ENCODE results near the gene ABCC3. TPM values are rescaled to one million over a fixed set of nuclear protein-coding genes. Genes with fewer than 3 reads are reported as not detected.

The ABCC3 gene
- total RNA-seq, 4 donors from 2014 or later = 19.6 to 93.7 (median 34.1) TPM

DNA sequence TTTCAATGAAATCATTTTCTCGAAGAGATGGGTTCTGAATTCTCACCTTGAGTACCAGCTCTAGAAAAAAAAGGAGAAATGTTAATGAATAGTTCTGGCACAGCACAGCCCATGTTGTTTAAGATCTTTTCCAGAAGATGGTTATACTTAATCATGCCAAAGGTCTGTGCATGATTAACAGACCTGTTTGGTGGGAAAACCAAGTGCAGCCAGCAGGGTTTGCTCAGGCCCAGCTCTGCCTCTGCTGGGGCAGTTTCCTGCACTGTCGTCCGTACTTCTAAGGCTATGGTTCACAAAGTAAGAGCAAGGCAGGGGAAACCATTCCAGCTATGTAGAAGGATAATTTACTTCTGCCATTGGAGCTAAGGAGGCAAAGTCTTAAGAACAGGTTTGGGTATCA lies 62.4 kb downstream of the ABCC3 start:
- intact Hi-C loops (cut with DNase I) = no loop called here
- Histone ChIP-seq H3K27ac (peak overlapping the region in 3 of 4 donors; percentile 9 to 60 (median 56)), H3K27me3 (no peaks in the 10 kb centered on the region), H3K9me3 (no peaks in the 10 kb centered on the region), H3K36me3 (peaks cover 3 to 83% (median 27%) of the 10 kb centered on the region in 3 donors), H3K4me3 (no peak overlapping the region), H3K4me1 (peaks cover 0 to 70% (median 2%) of the 10 kb centered on the region in 3 donors)
- TF ChIP-seq POLR2A (IDR thresholded peaks at IDR 0.05) = no peak
- TF ChIP-seq, protein P1, sequence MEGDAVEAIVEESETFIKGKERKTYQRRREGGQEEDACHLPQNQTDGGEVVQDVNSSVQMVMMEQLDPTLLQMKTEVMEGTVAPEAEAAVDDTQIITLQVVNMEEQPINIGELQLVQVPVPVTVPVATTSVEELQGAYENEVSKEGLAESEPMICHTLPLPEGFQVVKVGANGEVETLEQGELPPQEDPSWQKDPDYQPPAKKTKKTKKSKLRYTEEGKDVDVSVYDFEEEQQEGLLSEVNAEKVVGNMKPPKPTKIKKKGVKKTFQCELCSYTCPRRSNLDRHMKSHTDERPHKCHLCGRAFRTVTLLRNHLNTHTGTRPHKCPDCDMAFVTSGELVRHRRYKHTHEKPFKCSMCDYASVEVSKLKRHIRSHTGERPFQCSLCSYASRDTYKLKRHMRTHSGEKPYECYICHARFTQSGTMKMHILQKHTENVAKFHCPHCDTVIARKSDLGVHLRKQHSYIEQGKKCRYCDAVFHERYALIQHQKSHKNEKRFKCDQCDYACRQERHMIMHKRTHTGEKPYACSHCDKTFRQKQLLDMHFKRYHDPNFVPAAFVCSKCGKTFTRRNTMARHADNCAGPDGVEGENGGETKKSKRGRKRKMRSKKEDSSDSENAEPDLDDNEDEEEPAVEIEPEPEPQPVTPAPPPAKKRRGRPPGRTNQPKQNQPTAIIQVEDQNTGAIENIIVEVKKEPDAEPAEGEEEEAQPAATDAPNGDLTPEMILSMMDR (IDR thresholded peaks at IDR 0.05) = peak in 3 of 6 experiments; percentile 11 to 32 (median 21)
- no peak for DNase-seq
- 63 to 79% methylated on average over 3 of the region's 3 CpGs for WGBS, 2 donors

DNA sequence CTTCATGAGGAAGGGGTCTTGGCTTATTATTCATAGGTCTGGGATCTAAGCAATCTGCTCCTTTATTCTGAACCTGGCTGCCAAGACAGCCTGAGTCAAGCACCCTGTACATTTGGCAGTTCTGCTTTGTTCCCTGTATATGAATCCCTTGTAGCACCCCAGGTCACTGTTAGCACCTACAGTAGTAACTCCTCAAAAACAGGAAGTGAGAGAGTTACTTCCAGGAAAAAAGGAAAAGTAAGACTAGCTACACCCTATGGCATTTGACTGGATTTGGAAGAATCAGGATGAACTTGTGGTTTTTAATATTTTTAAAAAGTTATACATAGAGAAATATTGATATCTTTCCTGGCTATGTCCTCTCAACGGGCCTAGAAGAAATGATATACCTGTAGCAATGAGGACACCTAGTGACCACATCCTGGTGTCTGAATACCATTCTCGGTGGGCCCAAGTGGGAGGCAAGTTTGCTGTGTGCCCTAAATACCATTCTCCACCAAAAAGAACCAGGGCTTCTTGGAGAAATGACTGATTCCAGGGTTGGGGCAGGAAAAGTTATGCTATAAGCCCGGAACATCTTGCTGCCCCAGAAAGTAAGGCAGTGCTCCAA lies 63.1 kb downstream of the ABCC3 start:
- no peaks in the 10 kb centered on the region for H3K9me3 ChIP-seq
- H3K27me3 ChIP-seq = no peaks in the 10 kb centered on the region
- H3K27ac ChIP-seq = peak overlapping the region in 3 of 4 donors; percentile 9 to 60 (median 56)
- no peak overlapping the region for H3K4me3 ChIP-seq
- H3K36me3 ChIP-seq = peaks cover 3 to 76% (median 27%) of the 10 kb centered on the region in 3 donors
- no peak for TF ChIP-seq POLR2A (IDR thresholded peaks at IDR 0.05)
- TF ChIP-seq, protein P1 (IDR thresholded peaks at IDR 0.05) = peak in 2 of 6 experiments; percentile 9 to 25
- H3K4me1 ChIP-seq = peaks cover 0 to 70% (median 0%) of the 10 kb centered on the region in 3 donors
- DNase-seq = no peak
- intact Hi-C loops (cut with DNase I) = no loop called here
- WGBS, 2 donors = 33 to 40% methylated on average over 3 of the region's 3 CpGs

DNA sequence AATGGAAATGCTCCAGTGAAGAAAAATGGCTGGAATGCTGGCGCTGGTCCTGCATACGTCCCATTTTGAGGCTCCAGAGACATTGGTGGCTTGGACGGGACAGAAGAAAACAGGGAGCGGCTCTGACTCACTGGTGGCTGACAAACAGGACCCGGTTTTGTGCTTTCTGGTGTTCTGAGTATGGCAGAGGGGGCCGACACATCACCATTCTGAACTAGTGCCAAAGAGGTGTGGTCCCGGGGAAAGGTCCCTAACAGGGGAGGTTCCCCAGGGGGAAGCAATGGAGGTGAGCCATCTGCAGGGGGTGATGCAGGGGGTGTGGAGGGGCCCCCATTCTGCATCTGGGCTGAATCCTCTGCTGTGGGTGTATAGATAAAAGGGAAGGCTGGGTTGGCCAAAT lies 64.7 kb downstream of the ABCC3 start:
- Histone ChIP-seq H3K9me3 (no peaks in the 10 kb centered on the region), H3K27ac (peak overlapping the region in 3 of 4 donors; percentile 28 to 68 (median 49)), H3K27me3 (no peaks in the 10 kb centered on the region), H3K4me1 (peaks cover 7 to 76% (median 8%) of the 10 kb centered on the region in 3 donors), H3K4me3 (no peak overlapping the region), H3K36me3 (peaks cover 3 to 72% (median 27%) of the 10 kb centered on the region in 3 donors)
- no peak for TF ChIP-seq POLR2A (IDR thresholded peaks at IDR 0.05)
- TF ChIP-seq, protein P1 (IDR thresholded peaks at IDR 0.05) = no peak
- intact Hi-C loops (cut with DNase I) = no loop called here
- DNase-seq = no peak
- WGBS, 2 donors = 43 to 74% methylated on average over 4 to 7 of the region's 7 CpGs

DNA sequence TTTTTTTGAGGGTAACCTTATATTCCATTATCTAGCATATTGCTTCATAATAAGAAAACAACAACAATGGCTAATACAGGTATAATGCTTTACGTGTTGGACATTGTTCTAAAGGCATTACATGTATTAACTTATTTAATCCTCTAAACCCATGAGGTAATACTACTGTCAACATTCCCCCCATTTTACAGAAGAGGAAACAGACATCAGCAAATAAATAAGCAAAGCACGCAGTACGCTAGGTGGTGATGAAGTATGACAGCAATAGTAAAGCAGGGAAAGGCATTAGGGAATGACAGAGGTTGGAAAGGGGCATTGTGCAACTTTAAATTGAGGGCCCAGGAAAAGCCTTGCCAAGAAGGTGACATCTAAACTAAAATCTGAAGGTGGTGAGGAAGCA lies 68.5 kb downstream of the ABCC3 start:
- WGBS, 2 donors = 51 to 63% methylated on average over 3 of the region's 3 CpGs
- TF ChIP-seq, protein P1 (IDR thresholded peaks at IDR 0.05) = no peak
- TF ChIP-seq POLR2A (IDR thresholded peaks at IDR 0.05) = no peak
- no peak overlapping the region for H3K4me3 ChIP-seq
- H3K4me1 ChIP-seq = peaks cover 8 to 76% (median 19%) of the 10 kb centered on the region in 3 donors
- H3K36me3 ChIP-seq = peaks cover 0 to 37% (median 8%) of the 10 kb centered on the region in 3 donors
- no peak for DNase-seq
- H3K9me3 ChIP-seq = no peaks in the 10 kb centered on the region
- peak overlapping the region in 1 of 4 donors; percentile 4 for H3K27ac ChIP-seq
- intact Hi-C loops (cut with DNase I) = no loop called here
- H3K27me3 ChIP-seq = no peaks in the 10 kb centered on the region

DNA sequence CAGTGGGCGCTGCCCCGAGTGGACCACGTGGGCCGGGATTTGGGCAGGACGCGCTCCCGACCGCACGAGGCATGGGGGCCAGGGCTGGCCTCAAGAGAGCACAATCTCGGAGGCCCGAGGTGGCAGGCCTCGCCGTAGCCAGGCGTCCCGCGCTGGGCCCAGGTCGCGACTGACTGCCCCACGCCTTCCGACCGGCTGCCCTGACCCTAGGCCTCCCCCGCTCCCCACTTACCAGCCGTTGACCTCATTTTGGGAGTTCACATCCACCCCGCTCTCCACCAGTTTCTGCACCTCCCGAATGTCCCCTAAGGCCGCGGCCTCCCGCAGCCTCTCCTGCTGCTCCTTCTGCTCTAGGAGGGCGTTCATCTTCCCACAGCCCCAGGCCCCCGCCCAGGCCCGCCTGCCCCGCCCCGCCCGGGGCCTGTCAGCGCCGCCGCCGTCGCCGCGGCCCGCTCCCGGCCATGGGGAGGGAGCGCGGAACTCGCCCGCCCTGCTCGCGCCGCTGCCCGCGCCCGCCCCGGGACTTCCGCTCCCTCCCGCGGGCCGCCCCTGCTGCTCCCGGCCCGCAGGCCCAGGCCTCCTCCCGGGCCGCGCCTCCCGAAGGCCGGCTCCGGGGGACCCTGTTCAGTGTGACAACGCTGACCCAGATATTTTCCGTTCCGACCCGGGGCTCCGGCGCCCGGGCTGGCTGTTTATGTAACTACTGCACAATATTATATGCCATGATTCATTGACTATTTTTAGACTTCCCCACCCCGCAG lies 72.8 kb downstream of the ABCC3 start, which contains the start of gene ANKRD40:
TSS of gene ANKRD40 (minus strand) at position 626 of the 761 bp plus-strand sequence. CDS start at position 366, 260 bp downstream.
- Histone ChIP-seq H3K4me3 (peak within 1 kb of the TSS; percentile 58 to 73 (median 67)), H3K27me3 (no peaks in the 10 kb centered on the region), H3K36me3 (peaks cover 0 to 15% (median 0%) of the 10 kb centered on the region in 3 donors), H3K9me3 (no peaks in the 10 kb centered on the region), H3K4me1 (peaks cover 19 to 69% (median 36%) of the 10 kb centered on the region in 3 donors), H3K27ac (peak within 1 kb of the TSS; percentile 95 to 96 (median 95))
- intact Hi-C loops (cut with DNase I) = no loop called here
- 0% methylated on average over 17 to 22 of the region's 74 CpGs for WGBS, 2 donors
- DNase-seq = peak; percentile 63
- TF ChIP-seq, protein P1 (IDR thresholded peaks at IDR 0.05) = peak in 2 of 6 experiments; percentile 18 to 19
- peak in 2 of 4 donors; percentile 58 to 76 for TF ChIP-seq POLR2A (IDR thresholded peaks at IDR 0.05)
